Tibial nerve (tissue), 4 donors: ENCODE data around the gene SNCA.
A peak's percentile ranks its signal among the peaks of the same experiment; 100 is the strongest.

ENCODE experiments used
- CTCF ChIP-seq, 5 experiments: fragments of 200-600 bp in 3 of 5; fragments of 450-650 bp in 2 of 5; sonication (generic) in 3 of 5; IDR thresholded peaks; one replicate each; pipeline ENCODE4 v1.5.1; 2016 to 2019; ENCODE audit warnings: antibody characterized with exemption in 5 of 5, mild to moderate bottlenecking in 3 of 5, moderate library complexity in 2 of 5
- EP300 ChIP-seq, 2 donors: sonication (generic); formaldehyde crosslinking; IDR thresholded peaks; one replicate each; pipeline ENCODE4 v1.6.1; 2017; ENCODE audit warnings: antibody characterized with exemption in 2 of 2, mild to moderate bottlenecking in 1 of 2
- POLR2A ChIP-seq, 2 donors: fragments of 450-650 bp; IDR thresholded peaks; one replicate each; pipeline ENCODE4 v1.6.1; 2017; ENCODE audit warnings: antibody characterized with exemption in 2 of 2, mild to moderate bottlenecking in 2 of 2, moderate library complexity in 2 of 2

GRCh38 chr4:89836897-89837384, at the start of gene SNCA:
- TF ChIP-seq CTCF (IDR thresholded peaks at IDR 0.05), result peak in 1 of 5 experiments; percentile 5
- peak in 1 of 2 donors; percentile 87 for TF ChIP-seq EP300 (IDR thresholded peaks at IDR 0.05)
- peak; percentile 67 to 79 for TF ChIP-seq POLR2A (IDR thresholded peaks at IDR 0.05)
